ENCODE data around the gene CLEC1A.

CLEC1A gene

GRCh38 chr12:10098791-10099190 lies at the start of gene CLEC1A:
Gene CLEC1A (minus strand): TSS chr12:10098985. CDS start chr12:10098922, 63 bp downstream.
- no peak for DNase-seq

GRCh38 chr12:10147714-10148403 lies 49.1 kb upstream of the CLEC1A start:
- DNase-seq: no peak

GRCh38 chr12:10142976-10143589 lies 44.3 kb upstream of the CLEC1A start:
- DNase-seq: no peak

GRCh38 chr12:10140001-10140400 lies 41.2 kb upstream of the CLEC1A start:
- DNase-seq: peak; percentile 11

- DNase-seq: no peak
Measured at GRCh38 chr12:10136637-10137205, 37.9 kb upstream of the CLEC1A start.

GRCh38 chr12:10135126-10135525 lies 36.3 kb upstream of the CLEC1A start:
- DNase-seq: no peak

- no peak for DNase-seq
Measured at GRCh38 chr12:10132850-10133370, 34.1 kb upstream of the CLEC1A start.

GRCh38 chr12:10131111-10131690 lies 32.4 kb upstream of the CLEC1A start:
- no peak for DNase-seq

GRCh38 chr12:10130042-10130441 lies 31.3 kb upstream of the CLEC1A start, which contains the start of gene CLEC7A:
Gene CLEC7A (minus strand): TSS chr12:10130199. CDS start chr12:10130082, 117 bp downstream.
- DNase-seq: no peak

- DNase-seq: no peak
Measured at GRCh38 chr12:10128687-10129086, 29.9 kb upstream of the CLEC1A start.

GRCh38 chr12:10126413-10126812 lies 27.6 kb upstream of the CLEC1A start:
- DNase-seq: no peak

GRCh38 chr12:10122689-10123088 lies 23.9 kb upstream of the CLEC1A start:
- no peak for DNase-seq

GRCh38 chr12:10121278-10121677 lies 22.5 kb upstream of the CLEC1A start:
- no peak for DNase-seq

- no peak for DNase-seq
Measured at GRCh38 chr12:10119066-10119465, 20.3 kb upstream of the CLEC1A start.

GRCh38 chr12:10115890-10116289 lies 17.1 kb upstream of the CLEC1A start:
- DNase-seq: no peak

- DNase-seq: no peak
Measured at GRCh38 chr12:10115311-10115710, 16.5 kb upstream of the CLEC1A start.

GRCh38 chr12:10113920-10114319 lies 15.1 kb upstream of the CLEC1A start:
- no peak for DNase-seq

GRCh38 chr12:10113075-10113474 lies 14.3 kb upstream of the CLEC1A start:
- DNase-seq: no peak

GRCh38 chr12:10111451-10111850 lies 12.7 kb upstream of the CLEC1A start:
- DNase-seq: no peak

- DNase-seq: no peak
Measured at GRCh38 chr12:10110256-10110844, 11.6 kb upstream of the CLEC1A start.

- DNase-seq: no peak
Measured at GRCh38 chr12:10102322-10102721, 3.5 kb upstream of the CLEC1A start.

GRCh38 chr12:10101648-10102220 lies 2.9 kb upstream of the CLEC1A start:
- no peak for DNase-seq

GRCh38 chr12:10101042-10101579 lies 2.3 kb upstream of the CLEC1A start:
- DNase-seq: no peak
